ENCODE measurements around the gene TANGO2.

DNA sequence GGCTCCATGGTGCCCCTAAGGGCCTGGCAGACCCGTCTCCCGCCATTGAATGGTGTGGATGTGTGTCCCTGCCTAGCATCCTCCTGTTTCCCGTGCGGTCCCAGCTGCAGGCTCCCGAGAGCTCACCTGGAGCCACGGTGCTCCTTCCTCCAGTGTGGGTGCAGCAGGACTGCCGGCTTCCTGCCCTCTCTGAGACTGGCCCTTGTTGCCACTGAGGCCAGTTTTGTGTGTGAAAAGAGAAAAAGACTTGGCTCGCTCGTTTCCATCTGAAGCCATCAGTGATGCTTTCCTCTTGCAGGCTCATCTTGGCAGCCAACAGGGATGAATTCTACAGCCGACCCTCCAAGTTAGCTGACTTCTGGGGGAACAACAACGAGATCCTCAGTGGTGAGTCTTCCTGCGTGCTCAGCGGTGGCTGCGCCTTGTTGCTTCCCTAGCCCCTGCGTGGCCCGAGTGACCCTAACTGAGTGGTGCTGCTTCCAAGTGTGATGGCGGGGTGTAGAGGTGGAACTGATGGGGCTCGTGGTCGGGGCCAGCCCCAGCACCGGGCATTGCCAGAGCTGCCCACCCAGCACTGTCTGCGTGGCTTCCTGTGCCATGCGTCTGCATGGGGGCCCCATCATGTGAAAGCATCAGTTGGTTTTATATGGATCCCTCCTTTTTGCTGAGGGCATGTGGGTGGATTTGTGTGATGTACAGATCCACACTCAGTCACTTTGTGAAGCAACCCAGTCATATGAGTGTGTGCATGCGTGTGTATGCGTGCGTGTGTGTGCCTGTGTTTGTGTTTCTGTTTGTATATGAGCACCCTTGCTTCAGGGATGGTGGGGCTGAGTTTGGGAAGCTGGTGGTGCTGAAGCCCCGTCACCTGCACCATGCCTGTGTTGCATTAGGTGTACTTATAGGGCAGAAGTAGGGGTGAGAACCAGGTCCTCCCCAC lies 22.4 kb downstream of the TANGO2 start:
- TF ChIP-seq, protein P1, sequence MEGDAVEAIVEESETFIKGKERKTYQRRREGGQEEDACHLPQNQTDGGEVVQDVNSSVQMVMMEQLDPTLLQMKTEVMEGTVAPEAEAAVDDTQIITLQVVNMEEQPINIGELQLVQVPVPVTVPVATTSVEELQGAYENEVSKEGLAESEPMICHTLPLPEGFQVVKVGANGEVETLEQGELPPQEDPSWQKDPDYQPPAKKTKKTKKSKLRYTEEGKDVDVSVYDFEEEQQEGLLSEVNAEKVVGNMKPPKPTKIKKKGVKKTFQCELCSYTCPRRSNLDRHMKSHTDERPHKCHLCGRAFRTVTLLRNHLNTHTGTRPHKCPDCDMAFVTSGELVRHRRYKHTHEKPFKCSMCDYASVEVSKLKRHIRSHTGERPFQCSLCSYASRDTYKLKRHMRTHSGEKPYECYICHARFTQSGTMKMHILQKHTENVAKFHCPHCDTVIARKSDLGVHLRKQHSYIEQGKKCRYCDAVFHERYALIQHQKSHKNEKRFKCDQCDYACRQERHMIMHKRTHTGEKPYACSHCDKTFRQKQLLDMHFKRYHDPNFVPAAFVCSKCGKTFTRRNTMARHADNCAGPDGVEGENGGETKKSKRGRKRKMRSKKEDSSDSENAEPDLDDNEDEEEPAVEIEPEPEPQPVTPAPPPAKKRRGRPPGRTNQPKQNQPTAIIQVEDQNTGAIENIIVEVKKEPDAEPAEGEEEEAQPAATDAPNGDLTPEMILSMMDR (IDR thresholded peaks at IDR 0.05) = no peak
- TF ChIP-seq POLR2A (IDR thresholded peaks at IDR 0.05) = no peak
